ENCODE measurements around the gene LRRC34. TPM values are rescaled to one million over a fixed set of nuclear protein-coding genes. Genes with fewer than 3 reads are reported as not detected.

Gene LRRC34
- total RNA-seq, 4 donors from 2014 or later, result 1.2 to 1.3 TPM; not detected in 2

- in situ Hi-C loops (cut with MboI; ENCODE audit: low sequenced_read_pairs in 4 of 4) (loop anchor here in 2 of 4 donors (10.0 to 25.0 kb wide), 2 partner anchors 191 to 588 kb away; partner anchors contain the start of genes SEC62 (in 1 of the 2) and SKIL (in 1 of the 2)), intact Hi-C loops (cut with DNase I; ENCODE audit: low total_unique reads) (loop anchor here (5.0 kb wide), 1 partner anchor 193 kb away; the partner anchor contains the start of gene SEC62)
- Histone ChIP-seq H3K4me3 (peak overlapping the region; percentile 76 to 99 (median 92)), H3K36me3 (peaks cover 0 to 39% of the 10 kb centered on the region in 2 donors), H3K4me1 (peaks cover 26 to 27% of the 10 kb centered on the region in 2 donors), H3K27ac (peak overlapping the region; percentile 95 to 100 (median 97)), H3K27me3 (no peaks in the 10 kb centered on the region), H3K9me3 (no peaks in the 10 kb centered on the region)
- TF ChIP-seq POLR2A (IDR thresholded peaks at IDR 0.05), result no peak
- TF ChIP-seq, protein P1, sequence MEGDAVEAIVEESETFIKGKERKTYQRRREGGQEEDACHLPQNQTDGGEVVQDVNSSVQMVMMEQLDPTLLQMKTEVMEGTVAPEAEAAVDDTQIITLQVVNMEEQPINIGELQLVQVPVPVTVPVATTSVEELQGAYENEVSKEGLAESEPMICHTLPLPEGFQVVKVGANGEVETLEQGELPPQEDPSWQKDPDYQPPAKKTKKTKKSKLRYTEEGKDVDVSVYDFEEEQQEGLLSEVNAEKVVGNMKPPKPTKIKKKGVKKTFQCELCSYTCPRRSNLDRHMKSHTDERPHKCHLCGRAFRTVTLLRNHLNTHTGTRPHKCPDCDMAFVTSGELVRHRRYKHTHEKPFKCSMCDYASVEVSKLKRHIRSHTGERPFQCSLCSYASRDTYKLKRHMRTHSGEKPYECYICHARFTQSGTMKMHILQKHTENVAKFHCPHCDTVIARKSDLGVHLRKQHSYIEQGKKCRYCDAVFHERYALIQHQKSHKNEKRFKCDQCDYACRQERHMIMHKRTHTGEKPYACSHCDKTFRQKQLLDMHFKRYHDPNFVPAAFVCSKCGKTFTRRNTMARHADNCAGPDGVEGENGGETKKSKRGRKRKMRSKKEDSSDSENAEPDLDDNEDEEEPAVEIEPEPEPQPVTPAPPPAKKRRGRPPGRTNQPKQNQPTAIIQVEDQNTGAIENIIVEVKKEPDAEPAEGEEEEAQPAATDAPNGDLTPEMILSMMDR (IDR thresholded peaks at IDR 0.05 in 4 of 5, conservative IDR thresholded peaks at IDR 0.05 in 1 of 5), result no peak
- DNase-seq (no peak), ATAC-seq (no peak)
These were observed 38.5 kb downstream of the LRRC34 start for GRCh38 chr3:169774186-169774585.

DNA sequence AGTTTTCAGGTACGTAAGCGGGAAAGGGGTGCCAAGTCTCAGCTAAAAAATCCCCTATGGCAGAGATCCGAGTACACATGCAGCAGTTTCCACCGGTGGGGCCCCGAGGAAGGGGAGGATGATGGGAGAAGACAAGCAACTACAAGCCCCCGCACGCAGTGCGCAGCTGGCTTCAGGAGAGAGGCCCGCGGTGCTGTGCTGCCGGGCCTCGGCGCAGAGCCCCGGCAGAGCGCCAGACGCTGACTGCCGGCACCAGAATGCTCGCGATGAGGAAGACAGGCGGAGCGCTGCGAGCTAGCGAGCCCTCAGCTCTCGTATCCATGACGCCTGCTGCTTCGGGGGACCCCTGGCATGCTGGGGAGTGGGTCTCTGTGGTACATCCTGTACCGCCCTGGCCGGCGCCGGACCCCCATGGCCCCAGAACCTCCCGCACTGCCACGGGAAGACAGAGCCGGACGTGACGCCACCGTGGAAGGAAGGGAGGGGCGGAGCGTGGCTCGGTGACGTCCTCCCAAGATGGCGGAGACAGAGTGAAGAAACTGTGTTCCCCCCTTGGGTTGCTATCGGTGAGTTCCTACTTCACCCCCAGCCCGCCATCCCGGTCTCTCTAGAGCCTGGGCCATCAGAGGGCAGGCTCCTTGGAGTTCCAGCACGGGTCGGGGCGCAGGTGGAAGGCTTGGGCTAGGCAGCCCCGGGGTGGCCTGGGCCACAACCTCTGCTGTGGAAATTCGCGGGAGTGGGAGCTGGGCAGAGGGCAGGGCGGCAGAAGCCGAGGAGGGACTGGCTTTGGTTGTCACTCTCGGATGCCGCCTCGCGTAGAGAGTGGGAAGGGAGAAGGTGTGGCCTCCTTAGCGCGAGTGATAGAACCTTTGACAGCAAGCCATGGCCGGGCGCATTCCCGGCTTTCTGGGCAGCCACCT is 39.5 kb downstream of the LRRC34 start, which contains the start of gene MYNN:
Gene MYNN, plus strand, starts transcription at position 500 of the 920 bp plus-strand sequence. CDS start 900 bp downstream, outside the sequence.
- Histone ChIP-seq H3K27me3 (no peaks in the 10 kb centered on the region), H3K4me1 (peaks cover 26 to 27% of the 10 kb centered on the region in 2 donors), H3K27ac (peak within 1 kb of the TSS; percentile 95 to 100 (median 97)), H3K4me3 (peak within 1 kb of the TSS; percentile 76 to 99 (median 92)), H3K36me3 (peaks cover 0 to 32% of the 10 kb centered on the region in 2 donors), H3K9me3 (no peaks in the 10 kb centered on the region)
- intact Hi-C loops (cut with DNase I; ENCODE audit: low total_unique reads) (loop anchor here (1.0 to 5.0 kb wide), 4 partner anchors 194 to 584 kb away; partner anchors contain the start of genes PHC3, PRKCI, SEC62 and SKIL), in situ Hi-C loops (cut with MboI; ENCODE audit: low sequenced_read_pairs in 4 of 4) (loop anchor here in 2 of 4 donors (10.0 to 25.0 kb wide), 2 partner anchors 192 to 589 kb away; partner anchors contain the start of genes SEC62 (in 1 of the 2) and SKIL (in 1 of the 2))
- DNase-seq (peak; percentile 85 to 88), ATAC-seq (peak; percentile 86 to 88)
- TF ChIP-seq POLR2A (IDR thresholded peaks at IDR 0.05), result peak; percentile 99
- TF ChIP-seq, protein P1 (IDR thresholded peaks at IDR 0.05 in 4 of 5, conservative IDR thresholded peaks at IDR 0.05 in 1 of 5), result no peak

DNA sequence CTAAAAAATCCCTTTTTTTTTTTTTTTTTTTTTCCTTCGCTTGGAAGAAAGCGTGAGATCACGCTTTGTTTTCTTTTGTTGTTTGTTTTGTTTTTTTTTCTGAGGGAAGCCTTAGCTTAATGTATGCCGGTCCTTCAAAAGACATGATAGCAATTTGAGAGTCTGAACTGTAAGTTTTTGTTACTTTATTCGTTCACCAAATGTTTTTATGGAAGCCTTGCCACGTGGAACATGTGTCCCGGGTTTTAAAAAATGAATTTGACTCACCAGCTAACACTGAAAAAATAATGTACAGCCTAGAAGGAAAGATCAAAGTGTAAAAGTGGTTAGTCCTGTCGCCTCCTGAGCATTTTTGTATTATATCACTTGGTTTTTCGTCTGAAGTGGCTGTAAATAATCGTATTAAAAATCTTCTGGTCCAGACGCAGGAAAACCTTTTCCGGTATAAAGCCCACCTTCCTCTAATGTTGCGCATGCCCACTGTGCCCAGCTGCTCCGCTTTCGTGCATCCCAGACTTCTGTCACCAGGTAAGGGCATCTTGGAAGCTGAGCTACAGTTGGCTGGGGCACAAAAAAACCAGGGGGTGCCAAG is 40.3 kb downstream of the LRRC34 start:
- DNase-seq (peak; percentile 67 to 76), ATAC-seq (peak; percentile 72 to 77)
- Histone ChIP-seq H3K27me3 (no peaks in the 10 kb centered on the region), H3K4me3 (peak overlapping the region; percentile 76 to 99 (median 92)), H3K4me1 (peaks cover 26 to 27% of the 10 kb centered on the region in 2 donors), H3K9me3 (no peaks in the 10 kb centered on the region), H3K27ac (peak overlapping the region; percentile 95 to 100 (median 97)), H3K36me3 (peaks cover 0 to 25% of the 10 kb centered on the region in 2 donors)
- intact Hi-C loops (cut with DNase I; ENCODE audit: low total_unique reads) (loop anchor here (1.0 to 5.0 kb wide), 4 partner anchors 195 to 584 kb away; partner anchors contain the start of genes PHC3, PRKCI, SEC62 and SKIL), in situ Hi-C loops (cut with MboI; ENCODE audit: low sequenced_read_pairs in 4 of 4) (loop anchor here in 2 of 4 donors (10.0 to 25.0 kb wide), 2 partner anchors 192 to 590 kb away; partner anchors contain the start of genes SEC62 (in 1 of the 2) and SKIL (in 1 of the 2))
- TF ChIP-seq, protein P1 (IDR thresholded peaks at IDR 0.05 in 4 of 5, conservative IDR thresholded peaks at IDR 0.05 in 1 of 5), result no peak
- no peak for TF ChIP-seq POLR2A (IDR thresholded peaks at IDR 0.05)

All from gastrocnemius medialis (tissue), 4 donors.